ENCODE results near the gene ACP2. TPM values are rescaled to one million over a fixed set of nuclear protein-coding genes. Genes with fewer than 3 reads are reported as not detected.

ACP2 gene
- total and polyA plus RNA-seq, 9 of the 15 experiments (the other 6 are each of a cell fraction or from before 2014, with no cell fraction given): 1.9 to 20.0 (median 11.6) TPM

DNA sequence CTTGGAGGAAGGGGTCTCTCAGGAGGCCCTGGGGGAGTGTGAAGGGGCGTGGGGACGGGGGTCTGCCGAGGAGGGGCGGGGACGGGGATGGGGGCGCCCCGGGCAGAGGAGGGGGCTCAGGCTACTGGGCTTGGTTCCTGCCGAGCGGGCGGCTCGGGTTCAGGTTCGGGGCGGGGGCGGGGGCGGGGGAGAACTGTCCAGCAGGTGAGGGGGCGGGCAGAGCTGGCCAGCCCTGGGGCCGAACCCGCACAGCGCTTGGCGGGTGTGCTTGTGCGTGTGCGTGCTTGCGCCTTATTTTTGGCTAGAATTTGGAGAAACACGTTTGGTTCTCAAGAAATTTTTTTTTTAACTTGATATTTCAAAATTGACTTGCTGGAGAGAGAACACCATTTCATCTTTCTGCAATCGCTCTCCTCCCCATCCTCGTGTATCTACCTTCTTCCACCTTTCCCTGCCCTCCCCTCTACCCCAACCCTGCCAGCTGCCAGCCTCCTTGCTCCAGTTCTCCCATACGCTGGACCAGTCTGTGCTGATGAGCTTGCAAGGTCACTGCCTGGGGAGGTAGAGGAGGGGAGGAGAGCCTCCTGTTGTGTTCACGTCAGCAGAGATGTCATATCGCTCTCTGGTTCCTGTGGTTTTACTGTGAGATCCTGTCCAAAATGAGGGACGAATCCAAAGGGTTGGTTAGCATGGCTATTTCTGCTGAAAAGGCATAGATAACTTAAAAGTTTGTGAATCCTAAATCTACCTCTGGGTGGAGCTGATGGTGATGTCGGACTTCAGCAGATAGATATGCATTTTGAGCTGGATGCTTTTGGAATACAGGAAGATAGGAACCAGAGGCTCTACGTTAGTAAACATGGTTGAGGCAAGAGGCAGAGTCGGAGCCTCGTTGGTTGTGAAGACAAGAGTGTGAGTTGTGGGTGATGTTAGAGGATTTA, 22.0 kb upstream of the ACP2 start:
- H3K27me3 ChIP-seq (ENCODE audit: control insufficient read depth in 2 of 2, insufficient read depth in 2 of 2, low read length in 2 of 2): no peaks in the 10 kb centered on the region
- peaks cover 44 to 51% of the 10 kb centered on the region in 2 experiments for H3K4me1 ChIP-seq (replicated peaks in 1 of 2; ENCODE audit: control insufficient read depth in 2 of 2, insufficient read depth in 2 of 2, low read length in 2 of 2)
- peaks cover 27% of the 10 kb centered on the region for H3K36me3 ChIP-seq (ENCODE audit: control insufficient read depth, insufficient read depth, low read length)
- H2AFZ ChIP-seq (ENCODE audit: low read depth, low read length): peak overlapping the region; percentile 71; the same call in 1 of the 2 replicates
- H3K9ac ChIP-seq (ENCODE audit: insufficient read depth in 1 of 2, low read depth in 2 of 2, low read length in 2 of 2): peak overlapping the region; percentile 80 to 98
- WGBS (ENCODE audit: insufficient coverage, low coverage, missing lambda C conversion rate): 0% methylated on average over 11 of the region's 34 CpGs
- peak; percentile 31 for ATAC-seq
- FAIRE-seq: peak; percentile 83
- H3K4me2 ChIP-seq (ENCODE audit: insufficient read depth, low read length): peak overlapping the region; percentile 96
- peak overlapping the region; percentile 91 for H3K27ac ChIP-seq (ENCODE audit: extremely low read depth, low read depth, low read length)
- intact Hi-C loops (cut with micrococcal nuclease): no loop called here
- peaks cover 13% of the 10 kb centered on the region for H3K9me1 ChIP-seq (ENCODE audit: control insufficient read depth, insufficient read depth, low read length)
- no peaks in the 10 kb centered on the region for H3K9me3 ChIP-seq (replicated peaks; ENCODE audit: control insufficient read depth, insufficient read depth, low read depth, low read length)
- POLR2A ChIA-PET: interaction anchor here (0.5 to 2.3 kb wide), 6 partner anchors 11 to 554 kb away, joined by 3 to 11 read pairs (median 5); partner anchors contain the start of gene ACP2
- BruUV-seq (replicated peaks): no TSS peak
- peaks cover 26% of the 10 kb centered on the region for H4K20me1 ChIP-seq (replicated peaks; ENCODE audit: control insufficient read depth, insufficient read depth, low read length)
- DNase-seq (ENCODE audit: extremely low read depth in 1 of 4, low spot score in 3 of 4): peak; percentile 60 to 79 (median 70)
- in situ Hi-C loops (cut with MboI): no loop called here
- peak overlapping the region; percentile 85 for H3K4me3 ChIP-seq
- CTCF ChIA-PET (ENCODE audit: low intra/inter-chr PET ratio): no interaction called here
- H3K79me2 ChIP-seq (ENCODE audit: control insufficient read depth, insufficient read depth, low read length): peaks cover 51% of the 10 kb centered on the region
- TF ChIP-seq CREM (IDR thresholded peaks at IDR 0.05; ENCODE audit: low read depth) (peak; percentile 92), KHSRP (IDR thresholded peaks at IDR 0.05) (no peak), CTBP1 (IDR thresholded peaks at IDR 0.05; ENCODE audit: borderline replicate concordance) (peak; percentile 90), FOXJ3 (CRISPR knock-in tag; IDR thresholded peaks at IDR 0.05) (no peak), ZBTB1 (CRISPR knock-in tag; IDR thresholded peaks at IDR 0.05; ENCODE audit: borderline replicate concordance, low read depth) (0 out of 2 replicates have a peak, but pooled peaks have one; percentile 41), ZSCAN32 (CRISPR knock-in tag; IDR thresholded peaks at IDR 0.05) (no peak), PCBP1 (IDR thresholded peaks at IDR 0.05; ENCODE audit: low read depth, low read length, poor library complexity, severe bottlenecking) (peak; percentile 5), RAD21 (CRISPR knock-in tag; conservative IDR thresholded peaks at IDR 0.05 in 1 of 2, IDR thresholded peaks at IDR 0.05 in 1 of 2) (0 out of 4 replicates have a peak, but pooled peaks of 1 of the 2 experiments have one; percentile 26), PML (IDR thresholded peaks at IDR 0.05; ENCODE audit: low read length) (0 out of 2 replicates have a peak, but pooled peaks have one; percentile 8), EGR1 (conservative IDR thresholded peaks at IDR 0.05) (peak; percentile 70), MCM5 (IDR thresholded peaks at IDR 0.05; ENCODE audit: low read depth) (no peak)
- TF ChIP-seq, protein P1, sequence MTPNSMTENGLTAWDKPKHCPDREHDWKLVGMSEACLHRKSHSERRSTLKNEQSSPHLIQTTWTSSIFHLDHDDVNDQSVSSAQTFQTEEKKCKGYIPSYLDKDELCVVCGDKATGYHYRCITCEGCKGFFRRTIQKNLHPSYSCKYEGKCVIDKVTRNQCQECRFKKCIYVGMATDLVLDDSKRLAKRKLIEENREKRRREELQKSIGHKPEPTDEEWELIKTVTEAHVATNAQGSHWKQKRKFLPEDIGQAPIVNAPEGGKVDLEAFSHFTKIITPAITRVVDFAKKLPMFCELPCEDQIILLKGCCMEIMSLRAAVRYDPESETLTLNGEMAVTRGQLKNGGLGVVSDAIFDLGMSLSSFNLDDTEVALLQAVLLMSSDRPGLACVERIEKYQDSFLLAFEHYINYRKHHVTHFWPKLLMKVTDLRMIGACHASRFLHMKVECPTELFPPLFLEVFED (CRISPR knock-in tag; conservative IDR thresholded peaks at IDR 0.05): 0 out of 2 replicates have a peak, but pooled peaks have one; percentile 58
- TF ChIP-seq, protein P2, sequence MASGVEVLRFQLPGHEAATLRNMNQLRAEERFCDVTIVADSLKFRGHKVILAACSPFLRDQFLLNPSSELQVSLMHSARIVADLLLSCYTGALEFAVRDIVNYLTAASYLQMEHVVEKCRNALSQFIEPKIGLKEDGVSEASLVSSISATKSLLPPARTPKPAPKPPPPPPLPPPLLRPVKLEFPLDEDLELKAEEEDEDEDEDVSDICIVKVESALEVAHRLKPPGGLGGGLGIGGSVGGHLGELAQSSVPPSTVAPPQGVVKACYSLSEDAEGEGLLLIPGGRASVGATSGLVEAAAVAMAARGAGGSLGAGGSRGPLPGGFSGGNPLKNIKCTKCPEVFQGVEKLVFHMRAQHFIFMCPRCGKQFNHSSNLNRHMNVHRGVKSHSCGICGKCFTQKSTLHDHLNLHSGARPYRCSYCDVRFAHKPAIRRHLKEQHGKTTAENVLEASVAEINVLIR (CRISPR knock-in tag; IDR thresholded peaks at IDR 0.05): 0 out of 2 replicates have a peak, but pooled peaks have one; percentile 45
- TF ChIP-seq, protein P3, sequence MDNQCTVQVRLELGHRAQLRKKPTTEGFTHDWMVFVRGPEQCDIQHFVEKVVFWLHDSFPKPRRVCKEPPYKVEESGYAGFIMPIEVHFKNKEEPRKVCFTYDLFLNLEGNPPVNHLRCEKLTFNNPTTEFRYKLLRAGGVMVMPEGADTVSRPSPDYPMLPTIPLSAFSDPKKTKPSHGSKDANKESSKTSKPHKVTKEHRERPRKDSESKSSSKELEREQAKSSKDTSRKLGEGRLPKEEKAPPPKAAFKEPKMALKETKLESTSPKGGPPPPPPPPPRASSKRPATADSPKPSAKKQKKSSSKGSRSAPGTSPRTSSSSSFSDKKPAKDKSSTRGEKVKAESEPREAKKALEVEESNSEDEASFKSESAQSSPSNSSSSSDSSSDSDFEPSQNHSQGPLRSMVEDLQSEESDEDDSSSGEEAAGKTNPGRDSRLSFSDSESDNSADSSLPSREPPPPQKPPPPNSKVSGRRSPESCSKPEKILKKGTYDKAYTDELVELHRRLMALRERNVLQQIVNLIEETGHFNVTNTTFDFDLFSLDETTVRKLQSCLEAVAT (IDR thresholded peaks at IDR 0.05): no peak

All from K562 (cell line).